SK-N-SH treated with all-trans-retinoic acid at 6 μM for 48 hours (cell line): Measurements from ENCODE around the gene TIMP2.

Experiments used
- CREB5 ChIP-seq: fragments of 250-450 bp; sonication (Bioruptor Pico); IDR thresholded peaks from 2 replicates; pipeline ENCODE4 v1.5.1; 2020; ENCODE audit warnings: low read depth, mild to moderate bottlenecking, moderate library complexity
- GLIS3 ChIP-seq: fragments of 250-450 bp; sonication (Bioruptor Pico); IDR thresholded peaks from 2 replicates; pipeline ENCODE4 v1.5.0; 2020; ENCODE audit warnings: mild to moderate bottlenecking, moderate library complexity
- OSR1 ChIP-seq: fragments of 250-450 bp; sonication (Bioruptor Pico); IDR thresholded peaks from 2 replicates; pipeline ENCODE4 v1.8.0; 2022; ENCODE audit warnings: moderate library complexity, mild to moderate bottlenecking, inconsistent platforms
- POU6F1 ChIP-seq: fragments of 250-450 bp; sonication (Bioruptor Pico); IDR thresholded peaks from 2 replicates; pipeline ENCODE4 v1.8.0; 2021; ENCODE audit warnings: low read depth, mild to moderate bottlenecking, moderate library complexity, borderline replicate concordance
- ZNF8 ChIP-seq: fragments of 450-650 bp; formaldehyde crosslinking; IDR thresholded peaks from 2 replicates; pipeline ENCODE4 v1.5.0; 2020; ENCODE audit warnings: mild to moderate bottlenecking, moderate library complexity

- TF ChIP-seq ZNF8 (no peak), POU6F1 (CRISPR knock-in tag) (no peak), GLIS3 (CRISPR knock-in tag) (no peak), CREB5 (no peak), OSR1 (no peak)
These were observed 106.3 kb downstream of the TIMP2 start for GRCh38 chr17:78818932-78819331.
